Activated T-cell treated with anti-CD3 and anti-CD28 coated beads, Interleukin-2, amount 50 U/mL, for 72 hours (primary cell): ENCODE measurements around the gene KLHL29. TPM values are rescaled to one million over a fixed set of nuclear protein-coding genes. Genes with fewer than 3 reads are reported as not detected.

Experiments used
- ATAC-seq, 2 donors: fragments of 150-1000 bp; cut with Tn5 transposase; replicated peaks in 1 of 2; 2 replicates each; pipeline ENCODE4 v1.10.0; 2021; ENCODE audit warnings: moderate library complexity in 2 of 2, mild to moderate bottlenecking in 1 of 2
- DNase-seq, 2 donors: peaks; one replicate each; pipeline ENCODE4 v3.0.0; 2021 to 2022; ENCODE audit warnings: mixed read lengths in 1 of 2
- H3K27ac Mint-ChIP-seq: one replicate; pipeline ENCODE4 v1.8.0; 2022; ENCODE audit warnings: mild to moderate bottlenecking, moderate library complexity, mixed read lengths
- H3K27me3 Mint-ChIP-seq: one replicate; pipeline ENCODE4 v1.8.0; 2022; ENCODE audit warnings: low read depth, mixed read lengths
- H3K36me3 Mint-ChIP-seq, 2 donors: one replicate each; pipeline ENCODE4 v1.8.0; 2022; ENCODE audit warnings: mixed read lengths in 2 of 2, mild to moderate bottlenecking in 1 of 2; ENCODE audit not compliant: insufficient read depth in 2 of 2
- H3K4me1 Mint-ChIP-seq: one replicate; pipeline ENCODE4 v1.8.0; 2022; ENCODE audit warnings: low read depth, mixed read lengths
- H3K4me3 Mint-ChIP-seq, 2 donors: one replicate each; pipeline ENCODE4 v1.8.0; 2022; ENCODE audit warnings: mild to moderate bottlenecking in 2 of 2, mixed read lengths in 2 of 2, moderate library complexity in 2 of 2
- H3K9me3 Mint-ChIP-seq, 2 donors: one replicate each; pipeline ENCODE4 v1.8.0; 2022; ENCODE audit warnings: mixed read lengths in 2 of 2
- total RNA-seq, 2 donors: library from RNA; stranded (reverse); gene quantifications; one replicate each; pipeline ENCODE4 v1.2.3, GENCODE V29; 2022

Gene KLHL29
- total RNA-seq, 2 donors from 2014 or later, result 2.5 to 4.0 TPM

DNA sequence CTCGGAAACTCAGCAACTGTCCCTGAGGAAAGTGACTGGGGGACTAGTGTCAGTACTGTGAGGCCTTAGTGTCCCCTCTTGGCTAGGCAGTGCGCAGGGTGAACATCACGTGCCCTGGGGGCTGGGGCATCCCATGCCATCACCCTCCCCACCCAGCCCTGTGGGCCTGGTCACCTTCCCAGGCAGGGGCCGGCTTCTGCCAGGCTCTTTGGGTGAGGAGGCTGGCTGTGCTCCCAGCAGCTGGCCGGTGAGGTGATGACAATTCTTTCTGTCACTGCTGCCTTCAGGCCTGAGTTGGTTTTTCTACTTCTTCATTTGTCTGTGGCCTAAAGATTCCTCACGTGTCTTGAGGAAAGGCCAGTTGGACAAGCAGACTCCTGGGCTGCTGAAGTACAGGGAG lies 180.8 kb downstream of the KLHL29 start:
- no peaks in the 10 kb centered on the region for H3K36me3 Mint-ChIP-seq
- H3K27ac Mint-ChIP-seq, result no peak overlapping the region
- H3K4me1 Mint-ChIP-seq, result no peaks in the 10 kb centered on the region
- H3K27me3 Mint-ChIP-seq, result no peaks in the 10 kb centered on the region
- DNase-seq, result no peak
- ATAC-seq, result no peak
- H3K4me3 Mint-ChIP-seq, result no peak overlapping the region
- H3K9me3 Mint-ChIP-seq, result no peaks in the 10 kb centered on the region

DNA sequence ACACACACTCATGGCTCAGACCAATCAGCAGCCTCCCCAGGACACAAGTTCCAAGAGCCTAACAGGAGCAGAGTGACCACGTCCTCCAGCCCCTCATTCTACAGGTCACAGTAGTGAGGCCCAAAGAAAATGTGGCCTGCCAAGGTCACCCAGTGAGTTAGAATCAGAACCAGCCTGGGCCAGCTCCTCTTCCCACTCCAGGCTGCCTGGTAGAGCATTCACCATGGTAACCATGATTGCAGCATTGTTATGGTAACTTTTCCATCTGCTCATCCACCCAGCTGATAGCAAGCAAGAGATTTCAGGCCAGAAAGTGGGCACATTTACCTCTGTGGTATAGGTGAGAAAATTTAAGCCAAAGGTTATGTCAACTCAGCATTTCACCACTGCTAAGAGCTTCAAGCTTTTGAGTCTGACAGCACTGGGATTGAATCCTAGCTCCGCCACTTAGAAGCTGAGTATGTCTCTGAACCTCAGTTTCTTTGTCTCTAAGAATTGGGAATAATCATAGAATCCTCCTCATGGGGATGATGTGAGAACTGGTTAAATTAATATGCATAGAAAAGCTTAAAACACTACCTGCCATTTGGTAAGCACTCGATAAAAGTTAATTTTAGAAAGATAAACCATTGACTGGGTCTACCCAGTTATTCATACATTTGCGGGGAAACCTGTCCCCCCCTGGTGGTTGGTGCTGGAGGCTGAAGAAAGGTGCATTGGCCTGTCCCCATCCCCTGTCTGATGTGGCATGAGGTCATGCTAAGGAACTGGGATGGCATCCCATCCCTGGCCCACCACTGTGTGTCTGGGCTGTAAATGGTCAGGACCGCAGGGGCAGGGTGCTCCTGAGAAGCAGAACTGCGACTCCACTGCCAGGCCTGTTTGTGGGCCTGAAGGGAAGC lies 181.5 kb downstream of the KLHL29 start:
- H3K4me1 Mint-ChIP-seq, result no peaks in the 10 kb centered on the region
- no peak overlapping the region for H3K27ac Mint-ChIP-seq
- H3K9me3 Mint-ChIP-seq, result no peaks in the 10 kb centered on the region
- peak; percentile 39 to 41 for DNase-seq
- H3K36me3 Mint-ChIP-seq, result no peaks in the 10 kb centered on the region
- H3K27me3 Mint-ChIP-seq, result no peaks in the 10 kb centered on the region
- H3K4me3 Mint-ChIP-seq, result no peak overlapping the region
- ATAC-seq, result peak in 1 of 2 donors; percentile 22

DNA sequence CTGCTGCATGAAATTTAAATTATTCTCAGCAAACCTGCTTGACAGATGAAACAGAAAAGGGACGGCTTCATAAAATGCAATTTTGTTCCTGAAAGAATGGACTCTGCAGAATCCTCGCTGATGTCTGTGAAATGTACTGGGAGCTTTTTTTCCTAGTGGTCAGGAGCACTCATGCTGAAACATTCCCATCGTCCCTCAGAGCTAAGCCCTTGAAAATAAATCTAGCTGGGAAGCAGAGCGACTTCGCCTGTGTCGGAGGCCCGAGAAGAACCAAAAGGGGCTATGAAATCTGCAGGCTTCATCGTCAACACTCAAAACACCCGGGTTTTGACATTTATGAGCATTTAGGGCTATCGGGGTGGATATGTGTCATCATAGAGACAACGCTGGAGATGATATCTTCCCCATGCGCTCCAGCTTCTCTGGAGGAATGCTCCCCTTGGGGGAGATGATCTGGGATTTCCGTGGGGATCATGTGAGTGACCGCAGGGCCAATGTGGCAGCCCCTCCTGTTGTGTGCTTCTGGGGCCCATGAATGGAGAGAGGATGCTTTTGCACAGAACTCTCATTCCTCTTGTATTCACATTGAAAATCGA lies 182.3 kb downstream of the KLHL29 start:
- no peaks in the 10 kb centered on the region for H3K27me3 Mint-ChIP-seq
- no peak overlapping the region for H3K4me3 Mint-ChIP-seq
- ATAC-seq (no peak), DNase-seq (no peak)
- no peaks in the 10 kb centered on the region for H3K36me3 Mint-ChIP-seq
- no peaks in the 10 kb centered on the region for H3K9me3 Mint-ChIP-seq
- H3K4me1 Mint-ChIP-seq, result no peaks in the 10 kb centered on the region
- H3K27ac Mint-ChIP-seq, result no peak overlapping the region

DNA sequence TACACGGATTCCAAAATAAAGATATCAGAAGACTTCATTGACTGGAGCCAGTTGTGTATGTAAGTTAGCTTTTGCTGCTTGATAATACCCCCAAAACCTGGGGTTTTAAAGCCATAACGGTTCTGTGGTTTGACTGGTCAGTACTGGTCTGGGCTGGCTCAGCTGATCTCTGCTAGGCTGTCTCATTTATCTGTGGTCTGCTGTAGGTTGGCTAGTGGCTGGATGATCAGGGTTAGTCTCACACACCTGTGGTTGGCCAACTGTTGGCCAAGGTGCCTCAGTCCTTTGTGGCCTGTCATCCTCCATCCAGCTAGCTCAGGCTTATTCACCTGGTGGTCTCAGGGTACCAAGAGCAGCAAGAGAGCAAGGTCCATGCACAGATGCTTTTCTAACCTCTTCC lies 183.2 kb downstream of the KLHL29 start:
- no peak overlapping the region for H3K4me3 Mint-ChIP-seq
- DNase-seq (no peak), ATAC-seq (no peak)
- no peaks in the 10 kb centered on the region for H3K4me1 Mint-ChIP-seq
- no peaks in the 10 kb centered on the region for H3K27me3 Mint-ChIP-seq
- H3K27ac Mint-ChIP-seq, result no peak overlapping the region
- H3K36me3 Mint-ChIP-seq, result no peaks in the 10 kb centered on the region
- H3K9me3 Mint-ChIP-seq, result no peaks in the 10 kb centered on the region

DNA sequence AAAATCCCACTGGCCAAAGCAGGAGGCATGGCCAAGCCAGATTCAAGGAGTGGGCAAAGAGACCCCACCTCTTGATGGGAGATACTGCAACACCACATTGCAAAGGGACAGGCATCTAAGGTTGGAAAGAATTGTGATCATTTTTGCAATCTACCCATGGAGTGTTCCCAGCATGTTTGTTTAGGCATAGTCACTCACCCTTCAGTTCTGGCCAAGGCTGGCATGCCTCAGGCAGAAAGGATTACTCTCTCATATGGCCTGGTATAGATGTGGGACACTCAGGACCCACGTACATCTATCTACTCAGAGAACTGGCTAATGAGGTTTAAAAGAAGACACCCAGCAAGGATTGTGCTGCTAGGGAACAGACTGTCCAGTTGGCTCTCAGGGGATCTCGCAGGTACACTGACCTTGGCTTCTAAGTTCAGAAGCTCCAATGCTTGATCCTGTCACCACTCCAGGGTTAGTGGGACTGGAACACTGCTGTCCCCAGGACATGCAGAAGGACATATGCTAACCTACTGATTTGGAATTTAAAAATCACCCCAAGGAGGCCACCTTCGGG lies 183.7 kb downstream of the KLHL29 start:
- H3K27ac Mint-ChIP-seq, result no peak overlapping the region
- H3K27me3 Mint-ChIP-seq, result no peaks in the 10 kb centered on the region
- DNase-seq, result no peak
- no peak for ATAC-seq
- H3K36me3 Mint-ChIP-seq, result no peaks in the 10 kb centered on the region
- no peaks in the 10 kb centered on the region for H3K9me3 Mint-ChIP-seq
- no peaks in the 10 kb centered on the region for H3K4me1 Mint-ChIP-seq
- no peak overlapping the region for H3K4me3 Mint-ChIP-seq

DNA sequence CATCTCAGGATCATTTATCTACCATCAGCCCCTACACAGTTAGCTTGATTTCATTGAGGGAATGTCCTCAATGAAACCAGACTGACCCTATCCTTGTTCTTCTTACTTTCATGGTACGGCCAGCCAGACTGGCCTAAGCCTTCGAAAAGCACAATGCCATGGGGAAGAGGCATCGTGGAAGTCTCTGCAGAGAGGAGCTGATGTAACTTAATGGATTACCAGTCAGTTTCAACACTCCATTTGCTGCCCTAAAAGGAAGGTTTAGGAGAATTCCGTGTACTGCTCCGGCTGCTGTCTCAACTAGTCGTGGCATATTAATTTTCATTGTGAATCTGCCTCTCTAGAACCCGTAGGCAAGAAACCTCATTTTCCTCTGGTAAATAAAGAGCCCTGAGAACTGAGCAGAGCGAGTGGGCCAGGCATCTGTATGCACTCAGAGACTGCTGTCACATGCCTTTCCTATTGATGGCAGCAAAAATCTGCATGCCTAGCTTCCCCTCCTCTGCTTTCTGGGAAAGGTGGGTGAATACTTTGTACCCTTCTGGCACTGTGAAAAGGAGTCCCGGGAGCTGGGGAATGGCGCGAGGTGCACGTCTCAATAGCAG lies 184.9 kb downstream of the KLHL29 start:
- H3K36me3 Mint-ChIP-seq, result no peaks in the 10 kb centered on the region
- H3K27ac Mint-ChIP-seq, result no peak overlapping the region
- no peak overlapping the region for H3K4me3 Mint-ChIP-seq
- no peaks in the 10 kb centered on the region for H3K4me1 Mint-ChIP-seq
- no peak for DNase-seq
- no peak for ATAC-seq
- H3K9me3 Mint-ChIP-seq, result no peaks in the 10 kb centered on the region
- no peaks in the 10 kb centered on the region for H3K27me3 Mint-ChIP-seq

DNA sequence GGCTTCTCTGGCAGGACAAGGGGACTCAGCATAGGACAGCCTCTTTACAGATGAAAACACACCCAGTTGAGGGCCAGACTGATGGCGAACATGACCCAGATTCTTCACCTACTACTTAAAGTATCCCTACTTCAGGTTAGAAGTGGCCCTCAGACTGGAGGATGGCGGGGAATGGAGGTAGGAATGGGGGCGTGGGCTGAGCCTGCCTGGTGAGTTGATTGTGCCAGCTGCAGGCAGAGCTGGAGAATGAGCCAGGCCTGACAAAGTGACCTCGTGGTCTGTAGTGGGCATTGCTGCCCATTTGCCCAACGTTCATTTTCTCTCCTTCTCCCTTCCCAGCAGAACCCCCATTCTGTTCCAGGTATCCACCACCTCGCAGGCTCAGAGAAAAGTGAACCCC lies 186.1 kb downstream of the KLHL29 start:
- DNase-seq (no peak), ATAC-seq (no peak)
- Mint-ChIP-seq H3K27ac (no peak overlapping the region), H3K36me3 (no peaks in the 10 kb centered on the region), H3K27me3 (no peaks in the 10 kb centered on the region), H3K4me1 (no peaks in the 10 kb centered on the region), H3K9me3 (no peaks in the 10 kb centered on the region), H3K4me3 (no peak overlapping the region)

DNA sequence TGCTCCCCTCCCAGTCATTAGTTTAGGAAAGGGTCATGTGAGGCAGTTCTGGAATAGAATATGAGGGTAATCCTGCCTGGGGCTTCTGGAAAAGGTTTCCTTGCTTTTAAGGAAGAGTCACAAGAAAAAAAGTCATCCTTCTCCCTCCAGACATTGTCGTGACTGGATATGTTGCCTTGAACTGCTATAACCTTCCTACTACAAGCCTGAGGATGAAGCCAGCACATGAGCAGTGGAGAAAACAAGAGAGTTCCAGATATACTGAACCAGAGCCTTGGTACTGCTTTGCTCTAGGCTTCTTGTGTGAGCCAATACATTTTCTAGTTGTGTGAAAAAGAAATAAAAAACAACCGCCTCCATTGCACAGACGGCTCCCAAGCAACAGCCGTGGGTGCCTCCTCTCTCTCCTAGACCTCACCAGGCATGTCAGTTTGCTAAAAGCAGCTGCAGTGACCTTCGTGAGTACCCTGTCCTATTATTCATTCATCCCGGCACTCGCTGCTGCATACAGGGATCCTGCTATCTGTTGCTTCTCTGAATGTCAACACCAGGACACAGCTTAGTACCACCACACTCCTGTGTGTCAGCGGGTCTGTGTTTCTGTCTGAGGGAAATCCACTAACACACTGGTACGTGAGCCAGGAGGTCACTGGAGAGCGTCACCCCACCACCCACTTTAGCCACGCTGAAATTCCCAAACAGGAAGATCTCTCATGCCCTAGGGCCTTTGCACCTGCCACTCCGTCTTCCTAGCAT lies 186.7 kb downstream of the KLHL29 start:
- Mint-ChIP-seq H3K4me1 (no peaks in the 10 kb centered on the region), H3K27me3 (no peaks in the 10 kb centered on the region), H3K27ac (no peak overlapping the region), H3K4me3 (no peak overlapping the region), H3K36me3 (no peaks in the 10 kb centered on the region), H3K9me3 (no peaks in the 10 kb centered on the region)
- ATAC-seq (no peak), DNase-seq (no peak)

DNA sequence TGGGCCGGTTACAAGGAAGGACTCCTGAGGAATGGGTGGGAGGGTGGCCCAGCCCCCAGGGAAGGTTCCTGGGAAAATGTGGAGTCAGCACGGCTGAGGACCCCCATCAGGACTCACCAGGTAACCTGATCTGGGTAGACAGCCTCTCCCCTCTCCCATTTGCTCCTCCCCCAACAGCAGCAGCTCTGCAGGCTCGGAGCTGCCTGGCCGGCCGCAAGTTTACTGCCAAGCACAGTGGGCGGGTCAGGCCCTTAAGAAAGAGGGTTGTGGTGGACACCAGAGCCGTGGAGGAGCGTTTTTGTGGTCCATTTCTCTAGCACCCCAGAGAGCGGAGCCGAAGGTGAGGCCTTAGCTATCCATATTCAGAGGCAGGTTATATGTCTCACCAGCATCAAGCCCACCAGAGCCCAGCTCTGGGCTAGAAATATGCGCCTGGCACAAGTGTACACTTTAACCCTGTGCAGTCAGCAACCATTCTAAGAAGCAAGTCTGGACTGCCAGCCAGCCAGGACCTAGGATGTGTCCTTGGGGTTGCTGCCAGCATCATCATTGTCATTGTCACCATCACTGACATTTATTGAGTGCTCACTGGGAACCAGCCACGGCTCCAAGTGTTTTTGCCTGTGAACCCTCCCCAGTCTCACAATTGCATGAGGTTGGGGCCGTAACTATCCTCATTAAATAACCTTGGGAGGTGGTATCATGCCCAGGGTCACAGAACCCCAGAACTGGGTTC lies 190.1 kb downstream of the KLHL29 start:
- ATAC-seq (no peak), DNase-seq (no peak)
- Mint-ChIP-seq H3K9me3 (no peaks in the 10 kb centered on the region), H3K36me3 (no peaks in the 10 kb centered on the region), H3K4me3 (no peak overlapping the region), H3K27ac (no peak overlapping the region), H3K27me3 (no peaks in the 10 kb centered on the region), H3K4me1 (no peaks in the 10 kb centered on the region)

DNA sequence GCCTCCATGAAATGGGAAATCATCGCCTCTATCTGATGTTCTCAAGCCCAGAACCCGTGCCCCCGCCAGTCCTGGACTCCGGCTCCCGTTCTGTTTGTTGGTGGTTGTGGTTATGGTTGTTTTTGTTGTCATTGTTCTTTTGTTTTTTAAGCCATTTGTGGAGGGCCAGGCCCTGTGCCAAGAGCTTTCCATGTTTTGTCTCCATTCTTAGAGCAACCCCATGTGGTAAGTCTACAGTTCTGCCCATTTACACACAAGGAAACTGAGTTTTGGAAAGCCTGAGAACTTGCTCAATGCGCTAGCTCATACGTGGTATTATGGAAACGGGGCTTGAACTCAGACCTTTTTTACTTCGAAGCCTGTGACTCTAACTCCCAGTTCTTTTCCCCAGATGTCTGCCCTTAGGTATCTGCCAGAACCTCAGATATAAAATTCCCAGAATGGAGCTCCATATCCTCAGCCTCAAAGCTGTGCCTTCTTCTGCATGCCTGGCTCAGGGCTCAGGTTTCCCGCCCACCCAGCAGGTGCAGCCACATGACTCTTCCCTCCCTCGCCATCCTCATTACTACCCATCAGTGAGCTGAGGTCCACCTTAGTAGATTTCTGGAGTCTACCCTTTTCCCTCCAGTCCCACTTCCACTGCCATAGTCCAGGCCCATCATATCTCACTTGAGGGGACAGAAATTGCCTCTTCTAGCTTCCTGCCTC lies 194.1 kb downstream of the KLHL29 start:
- no peaks in the 10 kb centered on the region for H3K4me1 Mint-ChIP-seq
- H3K4me3 Mint-ChIP-seq, result no peak overlapping the region
- H3K27ac Mint-ChIP-seq, result no peak overlapping the region
- no peak for ATAC-seq
- no peak for DNase-seq
- no peaks in the 10 kb centered on the region for H3K36me3 Mint-ChIP-seq
- no peaks in the 10 kb centered on the region for H3K9me3 Mint-ChIP-seq
- H3K27me3 Mint-ChIP-seq, result no peaks in the 10 kb centered on the region

DNA sequence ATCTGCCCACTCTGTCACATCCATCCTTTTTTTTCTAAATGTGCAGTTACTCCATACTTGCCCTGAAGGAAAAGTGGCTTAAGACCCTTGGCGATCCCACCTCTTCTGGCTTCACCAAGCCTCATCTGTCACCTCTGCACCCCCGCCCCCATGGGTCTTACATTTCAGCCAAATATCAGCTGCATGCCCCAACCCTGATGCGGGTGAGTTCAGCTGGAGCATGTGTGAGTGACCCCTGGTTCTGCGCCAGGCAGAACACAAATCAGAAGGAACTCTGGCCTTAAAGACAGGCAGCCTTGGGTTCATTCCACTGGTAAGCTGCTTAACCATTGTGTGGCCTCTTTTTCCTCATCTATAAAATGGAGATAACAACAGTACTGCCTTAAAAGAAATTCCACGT lies 194.7 kb downstream of the KLHL29 start:
- Mint-ChIP-seq H3K27me3 (no peaks in the 10 kb centered on the region), H3K36me3 (no peaks in the 10 kb centered on the region), H3K9me3 (no peaks in the 10 kb centered on the region), H3K27ac (no peak overlapping the region), H3K4me1 (no peaks in the 10 kb centered on the region), H3K4me3 (no peak overlapping the region)
- no peak for ATAC-seq
- no peak for DNase-seq

DNA sequence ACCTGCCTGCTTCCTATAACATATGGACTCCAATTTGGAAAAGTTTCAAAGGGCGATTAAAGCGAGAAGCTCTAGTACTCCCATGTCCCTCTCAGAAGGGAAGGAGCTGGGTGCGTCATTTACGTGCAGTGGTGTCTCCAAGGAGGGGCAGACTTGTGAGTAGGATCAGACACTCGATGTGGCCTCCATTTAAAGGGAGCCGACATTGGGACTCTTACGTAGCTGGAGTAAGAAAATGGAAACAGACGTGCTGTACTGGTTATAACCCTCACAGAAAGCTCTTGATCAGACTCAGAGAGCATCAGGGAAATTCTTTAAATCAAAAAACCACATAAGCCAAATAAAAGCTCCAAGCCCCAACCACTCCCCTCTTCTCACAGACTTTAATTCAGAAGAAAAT lies 198.5 kb downstream of the KLHL29 start:
- Mint-ChIP-seq H3K36me3 (no peaks in the 10 kb centered on the region), H3K27me3 (no peaks in the 10 kb centered on the region), H3K9me3 (no peaks in the 10 kb centered on the region), H3K27ac (no peak overlapping the region), H3K4me1 (no peaks in the 10 kb centered on the region), H3K4me3 (no peak overlapping the region)
- ATAC-seq, result no peak
- no peak for DNase-seq
